HepG2 (cell line): Measurements from ENCODE around the gene STAG3. TPM values are rescaled to one million over a fixed set of nuclear protein-coding genes. Genes with fewer than 3 reads are reported as not detected.

ENCODE experiments used
- ATAC-seq: fragments of 200-7000 bp; cut with Tn5 transposase; 3 replicates; pipeline ENCODE4 v1.9.1; 2020; ENCODE audit warnings: mild to moderate bottlenecking, moderate library complexity
- BruUV-seq: library from RNA; stranded (reverse); fragments of 400-500 nt; replicated peaks from 2 replicates; lab custom pipeline; 2021; lab: Mats Ljungman, UMichigan
- CTCF ChIA-PET: fragments of 300-600 bp; formaldehyde crosslinking; extraction: SDS; loops from one replicate; lab custom pipeline; 2021; ENCODE audit warnings: low total read pairs, inconsistent platforms, low intra/inter-chr PET ratio; lab: Yijun Ruan, JAX
- POLR2A ChIA-PET: fragments of 350-600 bp; sonication (Branson Sonifier 250); formaldehyde crosslinking; loops from one replicate; lab custom pipeline; 2020; ENCODE audit warnings: antibody characterized with exemption, inconsistent platforms; lab: Yijun Ruan, JAX
- DNase-seq: peaks from one replicate; pipeline ENCODE4 v3.0.0-alpha.2; 2015; ENCODE audit warnings: low spot score
- FAIRE-seq: peaks from 3 replicates; lab custom pipeline; 2011; peaks lifted over from hg19 to GRCh38; lab: Jason Lieb, UNC
- H2AFZ ChIP-seq: one replicate; pipeline ENCODE4 v1.6.1; 2011; ENCODE audit warnings: low read length, inconsistent platforms
- H3K27ac ChIP-seq: fragments of 300-600 bp; 3 replicates; pipeline ENCODE4 v1.8.0; 2011; ENCODE audit warnings: mixed run types, mild to moderate bottlenecking, mixed read lengths, low read length, inconsistent platforms; ENCODE audit not compliant: insufficient read depth; ENCODE audit errors: extremely low read length
- H3K27me3 ChIP-seq, 2 experiments: fragments of 200-600 bp in 1 of 2; 2 replicates in 1 of 2; 3 replicates in 1 of 2; pipeline versions ENCODE4 v1.6.0 to v1.8.0; 2011; ENCODE audit warnings: low read length in 2 of 2, mild to moderate bottlenecking in 2 of 2, moderate library complexity in 2 of 2, inconsistent platforms in 1 of 2; ENCODE audit not compliant: insufficient read depth in 2 of 2, control insufficient read depth in 1 of 2
- H3K36me3 ChIP-seq, 2 experiments: fragments of 200-600 bp in 1 of 2; replicated peaks in 1 of 2; 2 replicates in 1 of 2; 3 replicates in 1 of 2; pipeline versions ENCODE4 v1.5.1 to v1.8.0; 2011; ENCODE audit warnings: low read length in 2 of 2, inconsistent platforms in 1 of 2; ENCODE audit not compliant: insufficient read depth in 2 of 2, control insufficient read depth in 1 of 2
- H3K4me1 ChIP-seq: 2 replicates; pipeline ENCODE4 v1.5.1; 2012; ENCODE audit warnings: low read length, inconsistent platforms; ENCODE audit not compliant: insufficient read depth
- H3K4me2 ChIP-seq: 2 replicates; pipeline ENCODE4 v1.6.0; 2011; ENCODE audit warnings: low read depth, low read length, inconsistent platforms
- H3K4me3 ChIP-seq, 3 experiments: fragments of 200-600 bp in 1 of 3; sonication (generic), shearing (Covaris generic) in 1 of 3; replicated peaks in 1 of 3; 2 replicates each; pipeline ENCODE4 v1.5.1; 2011 to 2016; ENCODE audit warnings: low read length in 3 of 3, inconsistent platforms in 2 of 3, low read depth in 2 of 3, mild to moderate bottlenecking in 2 of 3, control low read depth in 1 of 3, mixed read lengths in 1 of 3; ENCODE audit not compliant: insufficient read depth in 1 of 3
- H3K79me2 ChIP-seq: one replicate; pipeline ENCODE4 v1.6.1; 2011; ENCODE audit warnings: low read length, inconsistent platforms; ENCODE audit not compliant: insufficient read depth
- H3K9ac ChIP-seq: 2 replicates; pipeline ENCODE4 v1.6.0; 2011; ENCODE audit warnings: mild to moderate bottlenecking, low read depth, low read length, inconsistent platforms; ENCODE audit not compliant: insufficient read depth
- H3K9me3 ChIP-seq: 2 replicates; pipeline ENCODE4 v1.5.1; 2012; ENCODE audit warnings: mild to moderate bottlenecking, low read length
- H4K20me1 ChIP-seq: 2 replicates; pipeline ENCODE4 v1.6.0; 2011; ENCODE audit warnings: inconsistent platforms, mild to moderate bottlenecking, low read length, moderate library complexity; ENCODE audit not compliant: insufficient read depth
- AGO1 ChIP-seq: fragments of 200-400 bp; formaldehyde crosslinking; IDR thresholded peaks from 2 replicates; pipeline ENCODE4 v1.6.1; 2017; ENCODE audit warnings: mild to moderate bottlenecking, low read depth, low read length, moderate library complexity; ENCODE audit not compliant: poor library complexity, severe bottlenecking
- BCL6 ChIP-seq: IDR thresholded peaks from 2 replicates; pipeline ENCODE4 v1.6.1; 2016; ENCODE audit warnings: missing genetic modification reagents, missing compliant biosample characterization
- HES4 ChIP-seq: sonication (generic); formaldehyde crosslinking; IDR thresholded peaks from 2 replicates; pipeline ENCODE4 v1.9.0; 2021; ENCODE audit warnings: mild to moderate bottlenecking, missing genetic modification reagents, borderline replicate concordance
- MBNL3 ChIP-seq: fragments of 250-450 bp; sonication (Bioruptor Pico); conservative IDR thresholded peaks from 2 replicates; pipeline ENCODE4 v1.8.0; 2022; ENCODE audit warnings: mild to moderate bottlenecking, inconsistent platforms
- MYC ChIP-seq: sonication (generic); formaldehyde crosslinking; IDR thresholded peaks from 2 replicates; pipeline ENCODE4 v1.9.0; 2021; ENCODE audit warnings: missing genetic modification reagents, borderline replicate concordance
- PLRG1 ChIP-seq: fragments of 450-650 bp; conservative IDR thresholded peaks from 2 replicates; pipeline ENCODE4 v1.6.1; 2016
- SRF ChIP-seq: IDR thresholded peaks from 2 replicates; pipeline ENCODE4 v1.6.1; 2011; ENCODE audit warnings: mild to moderate bottlenecking, low read depth, low read length, moderate library complexity
- WGBS: methylation state at CpG from one replicate; pipeline ENCODE4 v1.1.6; 2017; ENCODE audit warnings: low lambda C conversion rate; 5-methylcytosine and 5-hydroxymethylcytosine counted together
- in situ Hi-C: cut with HindIII; loops from 2 replicates; pipeline ENCODE4 v1.10.0; 2017; ENCODE audit warnings: low pct_unique_long_range_greater_than_20kb; ENCODE audit not compliant: extremely low pct_ligation_motif_present
- intact Hi-C: fragments of 100-400 bp; cut with micrococcal nuclease; formaldehyde crosslinking; loops from one replicate; pipeline ENCODE4 v1.10.0; 2022; ENCODE audit not compliant: unreplicated experiment
- polyA plus RNA-seq, 8 experiments: library from polyadenylated mRNA; depleted of rRNA in 3 of 8; stranded (reverse) in 7 of 8; unstranded in 1 of 8; fragments of >200 nt; fragmentation: Illumina TruSeq in 4 of 8; extraction: Trizol in 4 of 8; gene quantifications; 2 replicates each; pipeline versions ENCODE4 v1.2.1 to v1.2.3, GENCODE V29; 2011 to 2016; ENCODE audit warnings: low read depth in 4 of 8, missing spikeins in 1 of 8, mixed read lengths in 1 of 8; ENCODE audit not compliant: insufficient read depth in 1 of 8
- total RNA-seq, 5 experiments: library from RNA; depleted of rRNA; stranded (reverse); fragments of >200 nt; fragmentation: Illumina TruSeq; extraction: Trizol; gene quantifications; 2 replicates each; pipeline ENCODE4 v1.2.3, GENCODE V29; 2016; ENCODE audit warnings: low read depth in 1 of 5
- TF ChIP-seq, protein P1 (sequence below): sonication (generic); formaldehyde crosslinking; IDR thresholded peaks from 2 replicates; pipeline ENCODE4 v1.4.0; 2020; ENCODE audit warnings: missing genetic modification reagents
- TF ChIP-seq, protein P2 (sequence below): sonication (generic); formaldehyde crosslinking; IDR thresholded peaks from 2 replicates; pipeline ENCODE4 v1.8.1; 2023; ENCODE audit warnings: mild to moderate bottlenecking, missing genetic modification reagents

The STAG3 gene
- total and polyA plus RNA-seq, 2 of the 13 experiments (the other 11 are each of a cell fraction or from before 2014, with no cell fraction given), result 0.09 to 0.33 TPM

DNA sequence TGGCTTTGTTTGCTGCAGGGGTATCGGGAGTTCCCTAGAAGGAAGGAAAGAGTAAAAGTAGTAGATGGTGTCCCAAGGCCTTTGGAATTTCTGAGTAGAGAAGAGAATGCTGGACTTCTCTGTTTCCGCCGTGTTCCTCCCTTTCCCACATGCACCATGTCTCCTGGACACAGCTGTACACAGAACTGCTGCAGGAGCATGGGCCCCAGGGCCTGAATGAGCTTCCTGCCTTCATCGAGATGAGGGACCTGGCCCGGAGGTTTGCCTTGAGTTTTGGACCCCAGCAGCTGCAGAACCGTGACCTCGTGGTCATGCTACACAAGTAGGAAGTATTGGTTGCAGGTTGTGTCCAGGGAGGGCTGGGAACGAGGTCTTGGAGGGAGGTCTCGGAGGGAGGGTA, 26.7 kb downstream of the STAG3 start:
- WGBS, result 63% methylated on average over 9 of the region's 9 CpGs
- Histone ChIP-seq H3K36me3 (no peaks in the 10 kb centered on the region), H3K27ac (no peak overlapping the region), H3K9ac (no peak overlapping the region), H3K4me1 (peaks cover 13% of the 10 kb centered on the region), H3K4me2 (no peak overlapping the region), H2AFZ (no peak overlapping the region), H4K20me1 (no peaks in the 10 kb centered on the region), H3K27me3 (no peaks in the 10 kb centered on the region), H3K9me3 (no peaks in the 10 kb centered on the region), H3K79me2 (no peaks in the 10 kb centered on the region), H3K4me3 (no peak overlapping the region)
- peak; percentile 32; the same call in 2 of the 3 replicates for ATAC-seq
- ChIA-PET CTCF (no interaction called here), POLR2A (no interaction called here)
- no peak for DNase-seq
- FAIRE-seq, result no peak
- no TSS peak for BruUV-seq
- in situ Hi-C loops, result no loop called here
- TF ChIP-seq, protein P1, sequence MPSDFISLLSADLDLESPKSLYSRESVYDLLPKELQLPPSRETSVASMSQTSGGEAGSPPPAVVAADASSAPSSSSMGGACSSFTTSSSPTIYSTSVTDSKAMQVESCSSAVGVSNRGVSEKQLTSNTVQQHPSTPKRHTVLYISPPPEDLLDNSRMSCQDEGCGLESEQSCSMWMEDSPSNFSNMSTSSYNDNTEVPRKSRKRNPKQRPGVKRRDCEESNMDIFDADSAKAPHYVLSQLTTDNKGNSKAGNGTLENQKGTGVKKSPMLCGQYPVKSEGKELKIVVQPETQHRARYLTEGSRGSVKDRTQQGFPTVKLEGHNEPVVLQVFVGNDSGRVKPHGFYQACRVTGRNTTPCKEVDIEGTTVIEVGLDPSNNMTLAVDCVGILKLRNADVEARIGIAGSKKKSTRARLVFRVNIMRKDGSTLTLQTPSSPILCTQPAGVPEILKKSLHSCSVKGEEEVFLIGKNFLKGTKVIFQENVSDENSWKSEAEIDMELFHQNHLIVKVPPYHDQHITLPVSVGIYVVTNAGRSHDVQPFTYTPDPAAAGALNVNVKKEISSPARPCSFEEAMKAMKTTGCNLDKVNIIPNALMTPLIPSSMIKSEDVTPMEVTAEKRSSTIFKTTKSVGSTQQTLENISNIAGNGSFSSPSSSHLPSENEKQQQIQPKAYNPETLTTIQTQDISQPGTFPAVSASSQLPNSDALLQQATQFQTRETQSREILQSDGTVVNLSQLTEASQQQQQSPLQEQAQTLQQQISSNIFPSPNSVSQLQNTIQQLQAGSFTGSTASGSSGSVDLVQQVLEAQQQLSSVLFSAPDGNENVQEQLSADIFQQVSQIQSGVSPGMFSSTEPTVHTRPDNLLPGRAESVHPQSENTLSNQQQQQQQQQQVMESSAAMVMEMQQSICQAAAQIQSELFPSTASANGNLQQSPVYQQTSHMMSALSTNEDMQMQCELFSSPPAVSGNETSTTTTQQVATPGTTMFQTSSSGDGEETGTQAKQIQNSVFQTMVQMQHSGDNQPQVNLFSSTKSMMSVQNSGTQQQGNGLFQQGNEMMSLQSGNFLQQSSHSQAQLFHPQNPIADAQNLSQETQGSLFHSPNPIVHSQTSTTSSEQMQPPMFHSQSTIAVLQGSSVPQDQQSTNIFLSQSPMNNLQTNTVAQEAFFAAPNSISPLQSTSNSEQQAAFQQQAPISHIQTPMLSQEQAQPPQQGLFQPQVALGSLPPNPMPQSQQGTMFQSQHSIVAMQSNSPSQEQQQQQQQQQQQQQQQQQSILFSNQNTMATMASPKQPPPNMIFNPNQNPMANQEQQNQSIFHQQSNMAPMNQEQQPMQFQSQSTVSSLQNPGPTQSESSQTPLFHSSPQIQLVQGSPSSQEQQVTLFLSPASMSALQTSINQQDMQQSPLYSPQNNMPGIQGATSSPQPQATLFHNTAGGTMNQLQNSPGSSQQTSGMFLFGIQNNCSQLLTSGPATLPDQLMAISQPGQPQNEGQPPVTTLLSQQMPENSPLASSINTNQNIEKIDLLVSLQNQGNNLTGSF (CRISPR knock-in tag), result no peak
- no peak for TF ChIP-seq BCL6 (CRISPR knock-in tag)
- TF ChIP-seq AGO1, result no peak
- TF ChIP-seq MYC (CRISPR knock-in tag), result no peak
- TF ChIP-seq PLRG1, result no peak
- TF ChIP-seq HES4 (CRISPR knock-in tag), result no peak
- TF ChIP-seq MBNL3 (CRISPR knock-in tag), result no peak
- TF ChIP-seq, protein P2, sequence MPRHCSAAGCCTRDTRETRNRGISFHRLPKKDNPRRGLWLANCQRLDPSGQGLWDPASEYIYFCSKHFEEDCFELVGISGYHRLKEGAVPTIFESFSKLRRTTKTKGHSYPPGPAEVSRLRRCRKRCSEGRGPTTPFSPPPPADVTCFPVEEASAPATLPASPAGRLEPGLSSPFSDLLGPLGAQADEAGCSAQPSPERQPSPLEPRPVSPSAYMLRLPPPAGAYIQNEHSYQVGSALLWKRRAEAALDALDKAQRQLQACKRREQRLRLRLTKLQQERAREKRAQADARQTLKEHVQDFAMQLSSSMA (CRISPR knock-in tag), result no peak
- TF ChIP-seq SRF, result no peak
- intact Hi-C loops, result no loop called here
